IPS-NIHi7 (cell line): ENCODE results near the gene EVI2B.
"Not testable (repeated sequence)": the region's sequence is repeated elsewhere in the genome, so short reads cannot be mapped to it uniquely, and the experiment has no call there.

ENCODE experiments used
- DNase-seq: peaks from one replicate; pipeline ENCODE4 v3.0.0; 2012; ENCODE audit warnings: mixed read lengths; ENCODE audit errors: extremely low spot score

Gene EVI2B

DNA sequence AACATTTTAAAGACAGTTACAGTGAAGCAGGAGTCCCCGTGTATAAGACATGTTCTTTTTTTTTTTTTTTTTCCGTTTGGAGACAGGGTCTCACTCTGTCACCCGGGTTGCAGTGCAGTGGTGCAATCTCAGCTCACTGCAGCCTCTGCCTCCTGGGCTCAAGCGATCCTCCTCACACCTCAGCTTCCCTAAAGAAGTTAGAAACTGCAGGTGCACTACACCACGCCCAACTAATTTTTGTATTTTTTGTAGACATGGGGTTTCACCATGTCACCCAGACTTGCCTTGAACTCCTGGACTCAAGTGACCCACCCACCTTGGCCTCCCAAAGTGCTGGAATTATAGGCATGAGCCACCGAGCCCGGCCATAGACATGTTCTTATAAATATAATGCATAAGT, 3.0 kb downstream of the EVI2B start:
- no peak for DNase-seq

- no peak for DNase-seq
Observed at GRCh38 chr17:31310260-31310659, 3.6 kb downstream of the EVI2B start.

- DNase-seq, result no peak
Observed at GRCh38 chr17:31309556-31309955, 4.3 kb downstream of the EVI2B start.

DNA sequence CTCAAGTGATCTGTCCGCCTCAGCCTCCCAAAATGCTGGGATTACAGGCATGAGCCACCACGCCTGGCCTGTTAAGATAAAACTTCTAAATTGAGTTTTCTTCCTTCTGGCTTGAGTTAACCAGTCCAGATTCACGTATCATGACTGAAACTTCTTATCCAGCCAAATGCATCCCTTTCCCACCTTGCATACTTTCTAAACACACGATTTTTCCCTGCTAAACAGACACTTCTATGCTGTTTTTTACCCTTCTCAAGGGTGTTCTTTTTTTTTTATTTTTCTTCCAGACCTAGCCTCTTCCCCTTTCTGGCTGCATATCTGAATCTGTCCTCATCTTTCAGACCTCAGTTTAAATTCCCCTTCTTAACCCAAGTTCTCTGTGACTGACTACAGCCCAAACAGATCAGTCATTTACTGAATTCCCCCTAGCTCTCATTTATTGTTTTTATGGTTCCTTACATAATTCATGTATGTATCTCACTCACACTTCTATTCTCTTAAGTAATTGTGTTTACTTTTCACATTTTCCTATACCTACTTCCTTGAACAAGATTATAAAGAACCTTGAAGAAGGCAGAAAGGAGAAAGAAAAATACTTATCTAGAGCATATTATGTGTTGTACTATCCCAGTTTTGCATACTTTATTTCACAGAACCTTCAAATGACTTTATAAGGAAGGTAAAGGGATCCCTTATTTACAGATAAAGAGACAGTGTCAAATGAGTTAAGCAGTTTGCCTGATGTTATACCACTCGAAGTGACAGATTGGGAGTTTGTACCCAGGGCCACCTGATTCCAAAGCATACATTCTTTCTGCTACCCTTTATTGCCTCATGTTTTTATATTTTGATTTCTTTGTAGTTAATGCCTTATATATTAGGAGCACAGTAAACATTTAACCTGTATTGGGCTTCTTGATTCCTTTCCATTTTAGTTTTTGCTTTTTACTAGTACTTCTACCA, 5.2 kb downstream of the EVI2B start:
- DNase-seq, result no peak

DNA sequence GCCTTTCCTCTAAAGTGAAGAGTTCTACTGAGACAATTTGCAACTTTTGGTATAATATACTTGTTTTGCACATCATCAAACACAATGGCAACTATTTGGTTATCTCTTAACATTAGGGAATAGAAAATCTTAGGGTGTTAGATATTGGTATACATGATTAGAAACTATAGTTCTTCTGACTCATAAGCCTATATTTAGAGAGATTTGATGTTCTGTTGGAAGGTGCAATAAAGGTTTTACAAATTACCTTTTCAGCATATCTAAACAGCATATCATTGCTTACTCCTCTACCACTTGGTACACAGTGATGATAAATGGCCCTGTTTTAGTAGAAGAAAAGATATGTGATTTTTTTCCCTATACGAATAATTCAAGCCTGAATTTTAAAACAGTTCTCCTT, 6.2 kb downstream of the EVI2B start:
- DNase-seq, result no peak

GRCh38 chr17:31299624-31300023, 14.2 kb downstream of the EVI2B start:
- no peak for DNase-seq

DNA sequence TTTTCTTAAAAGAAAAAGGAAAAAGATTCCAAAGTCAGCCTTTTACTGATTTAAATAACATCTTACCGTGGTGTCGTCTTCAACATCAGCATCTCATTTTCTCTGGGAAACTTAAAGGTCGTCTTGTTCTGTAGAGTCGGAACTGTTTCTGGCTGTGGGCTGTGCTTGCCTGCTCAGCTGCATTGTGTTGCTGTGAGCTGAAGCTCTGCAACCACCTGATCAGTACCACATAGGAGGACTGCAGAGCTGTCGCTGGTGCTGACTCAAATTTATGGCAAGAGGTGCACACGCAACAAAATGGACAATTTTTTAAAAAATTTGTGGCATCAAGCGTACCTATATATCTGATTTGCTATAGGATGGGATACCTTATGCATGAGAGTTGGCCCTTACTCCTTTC, 16.8 kb downstream of the EVI2B start, which contains the start of gene OMG:
TSS of gene OMG (minus strand) at position 150 of the 400 bp plus-strand sequence. CDS start 908 bp downstream, outside the sequence.
- DNase-seq, result no peak

DNA sequence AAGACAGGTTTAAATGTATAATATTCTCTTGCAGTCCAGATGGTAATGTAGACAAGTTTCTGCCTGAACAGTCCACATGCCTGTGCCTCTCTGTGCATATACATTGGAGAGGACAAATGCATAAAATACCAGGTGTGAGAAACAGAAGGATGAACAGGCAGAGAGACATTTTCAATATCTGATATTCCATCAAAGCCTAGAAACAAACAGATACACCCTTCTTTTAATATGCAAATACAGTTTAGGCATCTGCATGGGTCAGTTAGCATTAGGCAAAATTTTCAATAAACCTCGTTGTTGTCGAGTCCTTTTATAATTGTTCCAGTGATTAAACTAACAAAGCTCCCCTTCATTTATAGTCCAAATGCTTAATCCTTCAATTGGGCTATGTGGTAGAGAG, 17.7 kb downstream of the EVI2B start:
- DNase-seq, result no peak

- no peak for DNase-seq
Observed at GRCh38 chr17:31295489-31295871, 18.4 kb downstream of the EVI2B start.

DNA sequence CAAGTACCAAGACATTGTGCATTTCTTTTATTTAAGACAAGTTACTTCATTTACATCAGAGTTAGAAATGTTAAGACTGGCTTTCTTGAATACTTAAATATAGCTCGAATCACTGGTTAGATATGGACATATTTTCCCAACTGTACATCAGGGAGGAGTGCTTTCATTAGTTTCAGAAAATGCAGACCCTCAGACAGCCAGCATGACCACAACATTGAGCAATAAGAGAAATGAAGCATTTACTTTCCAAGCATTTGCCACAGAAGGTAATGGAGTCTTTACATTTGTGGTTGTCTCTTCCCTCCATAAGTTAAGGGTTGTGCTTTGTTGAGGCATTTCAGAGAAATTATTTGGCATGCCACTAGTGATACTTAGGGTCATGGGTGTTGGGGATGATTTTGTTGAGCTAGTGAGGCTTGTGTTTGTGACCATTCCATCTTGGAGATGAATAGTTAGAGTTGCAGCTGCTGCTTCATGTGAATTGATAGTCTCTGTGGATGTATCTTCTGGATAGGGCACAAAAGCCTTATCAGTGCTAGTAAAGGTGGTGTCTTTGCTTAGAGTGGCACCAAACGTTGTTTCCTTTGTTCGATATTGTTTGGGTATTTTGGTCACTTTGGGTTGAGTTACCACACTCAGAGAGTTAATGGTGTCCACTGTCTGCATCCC, 18.9 kb downstream of the EVI2B start:
- no peak for DNase-seq

DNA sequence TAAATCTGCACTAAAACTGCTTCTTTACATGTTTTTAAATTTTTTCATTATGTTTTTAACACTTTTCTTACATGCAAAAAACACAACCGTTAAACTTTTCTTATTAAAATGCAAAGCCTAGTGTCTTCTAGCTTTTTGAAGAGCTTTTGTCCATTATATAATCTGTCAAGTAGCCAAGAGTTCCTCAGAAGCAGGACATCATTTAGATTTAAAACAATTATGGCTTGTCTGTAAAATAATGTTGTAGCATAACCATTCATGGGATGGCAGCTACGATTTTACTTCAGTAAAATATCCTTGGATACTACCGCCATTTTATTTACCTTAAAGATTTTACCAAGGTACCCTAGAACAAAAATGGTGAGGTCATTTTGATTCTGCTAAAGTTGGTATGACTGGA, 19.6 kb downstream of the EVI2B start:
- DNase-seq, result no peak

DNA sequence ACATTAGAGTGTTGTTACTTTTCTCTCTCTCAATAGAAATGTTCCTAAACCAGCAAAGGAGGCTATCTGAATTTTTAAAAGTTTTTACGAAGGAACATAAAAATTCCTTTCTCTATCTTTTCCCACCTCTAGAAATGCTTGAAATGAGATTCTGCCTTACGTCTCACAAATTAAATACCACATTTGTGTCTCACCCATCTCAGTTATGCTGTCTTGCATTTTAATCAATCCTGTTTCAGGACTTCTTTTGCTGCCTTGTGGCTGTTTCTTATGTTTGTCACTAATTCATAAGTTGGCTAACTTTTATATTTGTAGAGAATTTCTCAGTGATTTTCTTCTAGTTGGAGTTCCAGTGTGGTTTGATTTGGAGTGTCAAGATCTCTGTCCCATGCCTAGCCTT, 20.3 kb downstream of the EVI2B start:
- no peak for DNase-seq

- DNase-seq, result no peak
Observed at GRCh38 chr17:31291820-31292219, 22.0 kb downstream of the EVI2B start.

- DNase-seq, result no peak
Observed at GRCh38 chr17:31289790-31290189, 24.1 kb downstream of the EVI2B start.

GRCh38 chr17:31287932-31288331, 25.9 kb downstream of the EVI2B start:
- DNase-seq, result not testable (repeated sequence)

GRCh38 chr17:31286587-31286986, 27.3 kb downstream of the EVI2B start:
- no peak for DNase-seq

DNA sequence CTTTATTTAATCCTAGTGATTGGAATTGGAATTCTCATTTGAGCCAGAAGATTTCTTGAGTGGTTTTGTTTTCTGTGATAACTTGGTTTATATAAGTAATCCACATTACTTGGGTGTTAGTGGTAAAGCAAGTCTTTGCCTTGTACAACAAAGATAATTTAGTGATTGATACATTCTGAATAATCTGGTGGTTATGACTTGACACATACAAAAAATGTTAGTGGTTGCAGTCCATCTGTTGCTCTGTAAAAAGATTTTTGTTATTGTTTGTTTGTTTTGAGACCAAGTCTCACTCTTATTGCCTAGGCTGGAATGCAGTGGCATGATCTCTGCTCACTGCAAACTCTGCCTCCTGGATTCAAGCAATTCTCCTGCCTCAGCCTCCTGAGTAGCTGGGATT, 30.0 kb downstream of the EVI2B start:
- DNase-seq, result no peak

DNA sequence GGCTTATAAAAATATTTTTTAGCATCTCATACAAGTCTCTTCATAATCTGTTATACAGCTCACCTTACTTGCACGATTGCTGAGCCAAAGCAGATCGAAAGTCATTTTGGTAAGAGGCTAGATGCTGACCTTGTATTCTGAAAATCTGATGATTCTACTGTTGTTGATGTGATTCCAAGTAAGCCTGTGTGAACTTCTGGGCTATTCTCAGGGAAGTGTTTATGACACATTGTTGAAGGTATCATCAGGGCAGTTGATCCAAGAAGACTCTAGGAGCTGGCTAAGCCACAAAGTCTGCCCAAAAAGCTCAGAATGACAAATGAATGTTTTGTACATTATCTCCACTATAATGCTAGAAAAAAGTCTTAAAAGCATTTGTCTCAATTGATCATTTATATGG, 32.8 kb downstream of the EVI2B start:
- no peak for DNase-seq

GRCh38 chr17:31279401-31279800, 34.5 kb downstream of the EVI2B start:
- no peak for DNase-seq

- DNase-seq, result no peak
Observed at GRCh38 chr17:31275116-31275515, 38.7 kb downstream of the EVI2B start.

DNA sequence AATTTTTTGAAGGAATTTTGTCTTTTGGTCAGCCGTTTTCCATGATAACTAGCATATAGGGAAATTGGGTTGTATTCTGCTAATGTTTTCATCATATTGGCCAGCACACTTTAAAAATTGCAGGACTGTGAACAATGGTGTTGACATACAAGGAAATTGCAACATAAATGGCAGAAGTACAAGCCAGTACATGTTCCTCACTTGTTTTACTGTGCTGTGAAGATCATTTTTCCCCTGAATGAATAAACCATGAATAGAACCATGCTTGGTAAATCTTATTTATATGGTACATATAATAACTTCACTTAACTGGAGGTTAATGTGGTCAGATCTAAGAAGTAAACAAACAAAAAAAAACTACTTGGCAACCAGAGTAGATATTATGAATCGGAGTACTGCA, 39.6 kb downstream of the EVI2B start:
- DNase-seq, result no peak

- DNase-seq, result no peak
Observed at GRCh38 chr17:31273516-31273915, 40.3 kb downstream of the EVI2B start.

DNA sequence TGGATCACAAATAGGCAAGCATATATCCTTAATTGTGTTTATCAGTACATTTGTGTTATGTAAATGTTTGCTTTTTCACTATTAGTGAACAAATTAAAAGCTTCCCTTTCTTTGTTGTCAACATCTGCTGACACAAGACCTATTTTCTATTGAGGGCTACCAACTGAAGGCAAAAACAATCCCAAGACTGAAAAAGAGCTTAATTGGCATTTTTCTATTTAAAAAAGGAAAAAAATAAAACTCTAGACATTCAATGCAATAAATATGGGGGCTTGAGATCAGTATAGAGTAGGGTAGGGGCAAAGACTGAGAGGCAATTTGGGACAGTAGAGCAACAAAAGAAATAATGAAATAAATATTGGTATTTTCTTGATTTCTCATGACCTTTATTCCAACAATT, 41.1 kb downstream of the EVI2B start:
- DNase-seq, result no peak
